Right lobe of liver (tissue), 6 donors: ENCODE measurements around the gene DEXI. TPM values are rescaled to one million over a fixed set of nuclear protein-coding genes. Genes with fewer than 3 reads are reported as not detected.
"Not testable (repeated sequence)": the region's sequence is repeated elsewhere in the genome, so short reads cannot be mapped to it uniquely, and the experiment has no call there.

Source experiments
- ATAC-seq, 4 donors: fragments of 200-7000 bp; cut with Tn5 transposase; one replicate each; pipeline ENCODE4 v1.9.1; 2020; ENCODE audit warnings: mild to moderate bottlenecking in 4 of 4, moderate library complexity in 4 of 4
- DNase-seq, 3 donors: peaks; one replicate each; pipeline ENCODE4 v3.0.0-alpha.2; 2020
- H3K27ac ChIP-seq, 3 donors: fragments of 200-600 bp; one replicate each; pipeline ENCODE4 v1.8.0; 2022
- H3K27me3 ChIP-seq, 2 donors: fragments of 200-600 bp; one replicate each; pipeline ENCODE4 v1.8.0; 2022
- H3K36me3 ChIP-seq, 4 donors: fragments of 200-600 bp; sonication (generic) in 1 of 4; one replicate each; pipeline versions ENCODE4 v1.5.1 to v1.8.0; 2017 to 2022; ENCODE audit warnings: control low read depth in 1 of 4
- H3K4me1 ChIP-seq, 4 donors: fragments of 200-600 bp; sonication (generic) in 1 of 4; one replicate each; pipeline versions ENCODE4 v1.5.1 to v1.8.0; 2017 to 2022; ENCODE audit warnings: control low read depth in 1 of 4
- H3K4me3 ChIP-seq, 3 donors: fragments of 200-600 bp; one replicate each; pipeline ENCODE4 v1.8.0; 2022
- H3K9me3 ChIP-seq, 4 donors: fragments of 200-600 bp; sonication (generic) in 1 of 4; one replicate each; pipeline versions ENCODE4 v1.5.1 to v1.8.0; 2017 to 2022; ENCODE audit warnings: control low read depth in 1 of 4
- POLR2A ChIP-seq: fragments of 450-650 bp; IDR thresholded peaks from one replicate; pipeline ENCODE4 v1.6.1; 2017; ENCODE audit warnings: antibody characterized with exemption, mild to moderate bottlenecking
- WGBS: methylation state at CpG from one replicate; pipeline ENCODE4 v1.1.6; 2018; ENCODE audit warnings: low coverage, low lambda C conversion rate; ENCODE audit not compliant: insufficient coverage; ENCODE audit errors: missing lambda C conversion rate; 5-methylcytosine and 5-hydroxymethylcytosine counted together
- intact Hi-C, 2 donors: fragments of 100-400 bp; cut with DNase I; formaldehyde crosslinking; loops; one replicate each; pipeline versions ENCODE4 v1.11.2 to v1.14.1; 2022
- total RNA-seq, 6 experiments: library from RNA; depleted of rRNA in 2 of 6; stranded (reverse); fragments of >200 nt in 2 of 6; fragmentation: NEBNext Ultra II Directional in 3 of 6; extraction: Animal tissue kit (Norgen Biotek cat#: 25700) in 3 of 6; gene quantifications; one replicate each; pipeline versions ENCODE4 v1.1.0 to v1.2.4, GENCODE V29; 2016 to 2023
- TF ChIP-seq, protein P1 (sequence below), 4 donors: fragments of 200-600 bp in 3 of 4; fragments of 450-650 bp in 1 of 4; IDR thresholded peaks; one replicate each; pipeline versions ENCODE4 v1.5.1 to v1.8.0; 2016 to 2022; ENCODE audit warnings: antibody characterized with exemption in 4 of 4, mild to moderate bottlenecking in 2 of 4
- donor health status: DM: no; HTN: yes; CAD: no.
- donor health status: DM: no; HTN: no; CAD: no.
- donor health status: DM: no; HTN: no; CAD: no.
- donor health status: DM: no; HTN: yes; CAD: no.
- donor health status: DM: no; HTN: yes; CAD: no.

The DEXI gene
- total RNA-seq, 6 experiments from 2014 or later, result 35.8 to 93.8 (median 54.1) TPM

DNA sequence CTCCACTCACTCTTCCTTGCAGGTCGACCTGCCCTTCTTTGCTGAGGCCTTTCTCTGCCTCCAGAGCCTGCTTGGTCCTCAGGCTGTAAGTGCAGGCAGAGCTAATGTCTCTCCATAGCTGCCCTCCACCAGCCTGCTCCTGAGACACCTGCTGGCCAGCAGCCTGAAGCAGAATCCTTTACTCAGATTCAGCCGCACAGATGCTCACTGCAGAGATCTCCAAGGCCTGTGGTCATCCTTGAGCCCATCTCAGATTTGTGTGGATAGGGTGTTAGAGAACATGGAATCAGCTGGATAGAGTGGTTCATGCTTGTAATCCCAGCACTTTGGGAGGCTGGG lies 11.5 kb downstream of the DEXI start:
- intact Hi-C loops, result no loop called here
- DNase-seq, result no peak
- no peaks in the 10 kb centered on the region for H3K27me3 ChIP-seq
- H3K27ac ChIP-seq, result no peak overlapping the region
- 78% methylated on average over 1 of the region's 2 CpGs for WGBS
- peaks cover 0 to 59% (median 28%) of the 10 kb centered on the region in 4 donors for H3K4me1 ChIP-seq
- H3K4me3 ChIP-seq, result no peak overlapping the region
- no peaks in the 10 kb centered on the region for H3K9me3 ChIP-seq
- TF ChIP-seq, protein P1, sequence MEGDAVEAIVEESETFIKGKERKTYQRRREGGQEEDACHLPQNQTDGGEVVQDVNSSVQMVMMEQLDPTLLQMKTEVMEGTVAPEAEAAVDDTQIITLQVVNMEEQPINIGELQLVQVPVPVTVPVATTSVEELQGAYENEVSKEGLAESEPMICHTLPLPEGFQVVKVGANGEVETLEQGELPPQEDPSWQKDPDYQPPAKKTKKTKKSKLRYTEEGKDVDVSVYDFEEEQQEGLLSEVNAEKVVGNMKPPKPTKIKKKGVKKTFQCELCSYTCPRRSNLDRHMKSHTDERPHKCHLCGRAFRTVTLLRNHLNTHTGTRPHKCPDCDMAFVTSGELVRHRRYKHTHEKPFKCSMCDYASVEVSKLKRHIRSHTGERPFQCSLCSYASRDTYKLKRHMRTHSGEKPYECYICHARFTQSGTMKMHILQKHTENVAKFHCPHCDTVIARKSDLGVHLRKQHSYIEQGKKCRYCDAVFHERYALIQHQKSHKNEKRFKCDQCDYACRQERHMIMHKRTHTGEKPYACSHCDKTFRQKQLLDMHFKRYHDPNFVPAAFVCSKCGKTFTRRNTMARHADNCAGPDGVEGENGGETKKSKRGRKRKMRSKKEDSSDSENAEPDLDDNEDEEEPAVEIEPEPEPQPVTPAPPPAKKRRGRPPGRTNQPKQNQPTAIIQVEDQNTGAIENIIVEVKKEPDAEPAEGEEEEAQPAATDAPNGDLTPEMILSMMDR (IDR thresholded peaks at IDR 0.05), result peak in 1 of 4 donors; percentile 11
- TF ChIP-seq POLR2A, result no peak
- peaks cover 0 to 13% (median 0%) of the 10 kb centered on the region in 4 donors for H3K36me3 ChIP-seq
- peak in 1 of 4 donors; percentile 5 for ATAC-seq

DNA sequence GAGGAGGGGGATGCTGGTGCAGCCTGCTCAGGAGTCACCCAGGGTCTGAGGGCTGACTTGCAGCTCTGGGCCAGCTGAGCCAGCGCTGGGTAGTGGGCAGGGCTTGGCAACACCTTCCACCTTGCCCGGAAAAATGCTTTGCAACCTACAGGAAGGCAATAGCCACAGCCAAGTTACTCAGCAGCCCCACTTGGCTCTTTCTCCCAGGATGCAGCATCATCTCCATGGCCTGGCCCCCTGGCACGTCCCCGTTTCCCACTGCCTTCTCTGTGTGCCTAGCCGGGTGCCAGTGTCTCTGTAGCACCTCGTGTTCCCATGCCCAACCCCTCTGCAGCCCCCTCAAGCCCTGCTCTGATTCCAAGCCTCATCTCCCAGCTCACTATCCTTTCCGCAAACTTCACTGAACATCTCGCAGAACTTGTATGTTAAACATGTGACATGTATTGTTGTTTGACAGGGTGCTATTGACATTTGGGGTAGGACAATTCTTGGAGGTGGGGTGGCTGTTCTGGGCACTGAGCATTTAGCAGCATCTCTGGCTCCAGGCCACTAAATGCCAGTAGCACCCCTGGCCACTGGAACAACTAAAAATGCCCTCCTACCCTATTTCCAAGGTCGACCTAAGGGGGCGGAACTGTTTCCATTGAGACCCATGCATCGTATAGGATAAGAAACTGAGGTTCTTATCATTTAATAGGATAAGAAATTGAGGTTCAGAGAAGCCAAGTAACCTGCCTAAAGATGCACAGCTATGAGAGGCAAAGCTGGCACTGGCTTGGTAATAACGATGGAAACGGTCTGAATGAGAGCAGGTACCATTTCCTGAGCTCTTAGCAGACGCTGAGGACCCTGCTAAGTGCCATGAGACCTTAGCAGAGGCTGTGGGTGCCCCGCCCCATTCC lies 12.2 kb downstream of the DEXI start:
- Histone ChIP-seq H3K9me3 (no peaks in the 10 kb centered on the region), H3K4me3 (peak overlapping the region in 1 of 3 donors; percentile 7), H3K36me3 (peaks cover 0 to 19% (median 0%) of the 10 kb centered on the region in 4 donors), H3K27me3 (no peaks in the 10 kb centered on the region), H3K27ac (peak overlapping the region in 2 of 3 donors; percentile 62 to 63), H3K4me1 (peaks cover 0 to 60% (median 25%) of the 10 kb centered on the region in 4 donors)
- WGBS, result 65% methylated on average over 10 of the region's 15 CpGs
- TF ChIP-seq, protein P1 (IDR thresholded peaks at IDR 0.05), result no peak
- TF ChIP-seq POLR2A, result peak; percentile 15
- DNase-seq (peak in 1 of 3 donors; percentile 84), ATAC-seq (peak; percentile 71 to 81 (median 78))
- intact Hi-C loops, result no loop called here

DNA sequence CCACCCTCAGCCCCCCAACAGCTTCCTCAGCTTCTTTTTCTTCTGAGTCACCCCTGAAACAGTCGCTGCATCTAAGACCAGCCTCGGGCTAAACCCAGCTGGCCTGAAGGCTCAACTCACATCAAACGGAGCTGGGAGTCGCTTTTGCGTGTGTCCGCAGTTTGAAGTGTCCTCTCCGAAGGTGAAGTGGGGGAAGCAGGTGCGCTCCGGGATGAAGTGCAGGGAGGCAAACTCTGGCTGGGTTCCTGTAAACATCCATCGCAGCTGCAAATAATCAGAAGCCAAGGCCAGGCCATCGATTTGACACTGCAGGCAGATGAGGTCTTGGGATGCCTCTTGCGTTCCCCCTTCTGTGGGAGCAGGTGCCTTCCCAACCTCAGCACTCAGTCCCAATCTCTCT lies 13.2 kb downstream of the DEXI start:
- H3K9me3 ChIP-seq, H3K27me3 ChIP-seq, intact Hi-C loops: not testable (repeated sequence)
- Histone ChIP-seq H3K36me3 (peaks cover 0 to 19% (median 0%) of the 10 kb centered on the region in 4 donors), H3K27ac (peak overlapping the region in 2 of 3 donors; percentile 62 to 63), H3K4me1 (peaks cover 0 to 60% (median 26%) of the 10 kb centered on the region in 4 donors), H3K4me3 (peak overlapping the region; percentile 33 to 50 (median 42))
- peak; percentile 76 to 88 (median 84) for DNase-seq
- WGBS, result 36% methylated on average over 11 of the region's 12 CpGs
- ATAC-seq, result peak; percentile 68 to 80 (median 78)

DNA sequence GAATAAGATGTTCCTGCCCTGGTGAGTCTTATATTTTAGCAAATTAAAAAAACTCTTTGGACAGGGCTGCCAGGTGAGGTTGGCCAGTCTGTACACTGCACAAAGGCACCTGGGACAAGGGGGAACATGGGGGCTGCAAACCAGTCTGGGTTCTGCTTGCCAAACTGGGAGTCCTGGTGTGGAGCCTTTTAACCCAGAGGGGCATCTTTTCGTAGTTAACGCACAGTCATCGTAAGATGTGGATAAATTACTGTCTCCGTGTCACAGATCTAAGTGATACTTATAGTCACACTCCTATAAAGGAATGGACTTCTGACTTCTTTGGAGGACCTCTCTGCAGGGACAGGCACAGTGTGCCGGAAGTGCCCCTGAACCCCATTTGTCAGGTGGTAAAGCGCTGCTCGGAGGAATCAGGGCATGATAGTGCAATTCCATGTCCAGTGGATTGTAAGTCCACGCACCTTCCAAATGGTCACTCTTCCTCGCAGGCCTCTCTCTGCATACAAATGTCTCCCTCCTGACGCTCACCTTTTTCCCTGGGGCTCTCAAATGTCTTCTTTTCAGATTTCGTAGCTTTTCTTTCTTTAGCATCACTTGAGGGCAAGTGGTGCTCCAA lies 14.7 kb downstream of the DEXI start:
- Histone ChIP-seq H3K27me3 (no peaks in the 10 kb centered on the region), H3K4me1 (peaks cover 0 to 72% (median 33%) of the 10 kb centered on the region in 4 donors), H3K36me3 (peaks cover 0 to 13% (median 0%) of the 10 kb centered on the region in 4 donors), H3K9me3 (no peaks in the 10 kb centered on the region), H3K27ac (peak overlapping the region in 2 of 3 donors; percentile 10 to 33), H3K4me3 (peak overlapping the region; percentile 33 to 50 (median 42))
- no peak for ATAC-seq
- intact Hi-C loops, result no loop called here
- TF ChIP-seq POLR2A, result no peak
- TF ChIP-seq, protein P1 (IDR thresholded peaks at IDR 0.05), result no peak
- WGBS, result 88% methylated on average over 7 of the region's 11 CpGs
- DNase-seq, result no peak
